Right lobe of liver (tissue), 4 donors: ENCODE measurements around the gene SWAP70.

Source experiments
- POLR2A ChIP-seq: fragments of 450-650 bp; IDR thresholded peaks from one replicate; pipeline ENCODE4 v1.6.1; 2017; ENCODE audit warnings: antibody characterized with exemption, mild to moderate bottlenecking
- TF ChIP-seq, protein P1 (sequence below), 4 donors: fragments of 200-600 bp in 3 of 4; fragments of 450-650 bp in 1 of 4; IDR thresholded peaks; one replicate each; pipeline versions ENCODE4 v1.5.1 to v1.8.0; 2016 to 2022; ENCODE audit warnings: antibody characterized with exemption in 4 of 4, mild to moderate bottlenecking in 2 of 4
- donor health status: DM: no; HTN: no; CAD: no.
- donor health status: DM: no; HTN: no; CAD: no.
- donor health status: DM: no; HTN: yes; CAD: no.

- TF ChIP-seq, protein P1, sequence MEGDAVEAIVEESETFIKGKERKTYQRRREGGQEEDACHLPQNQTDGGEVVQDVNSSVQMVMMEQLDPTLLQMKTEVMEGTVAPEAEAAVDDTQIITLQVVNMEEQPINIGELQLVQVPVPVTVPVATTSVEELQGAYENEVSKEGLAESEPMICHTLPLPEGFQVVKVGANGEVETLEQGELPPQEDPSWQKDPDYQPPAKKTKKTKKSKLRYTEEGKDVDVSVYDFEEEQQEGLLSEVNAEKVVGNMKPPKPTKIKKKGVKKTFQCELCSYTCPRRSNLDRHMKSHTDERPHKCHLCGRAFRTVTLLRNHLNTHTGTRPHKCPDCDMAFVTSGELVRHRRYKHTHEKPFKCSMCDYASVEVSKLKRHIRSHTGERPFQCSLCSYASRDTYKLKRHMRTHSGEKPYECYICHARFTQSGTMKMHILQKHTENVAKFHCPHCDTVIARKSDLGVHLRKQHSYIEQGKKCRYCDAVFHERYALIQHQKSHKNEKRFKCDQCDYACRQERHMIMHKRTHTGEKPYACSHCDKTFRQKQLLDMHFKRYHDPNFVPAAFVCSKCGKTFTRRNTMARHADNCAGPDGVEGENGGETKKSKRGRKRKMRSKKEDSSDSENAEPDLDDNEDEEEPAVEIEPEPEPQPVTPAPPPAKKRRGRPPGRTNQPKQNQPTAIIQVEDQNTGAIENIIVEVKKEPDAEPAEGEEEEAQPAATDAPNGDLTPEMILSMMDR (IDR thresholded peaks at IDR 0.05), result no peak
- TF ChIP-seq POLR2A, result no peak
Observed at GRCh38 chr11:9619971-9620370, 43.9 kb upstream of the SWAP70 start.
